ENCODE data around the gene FLRT3.

The FLRT3 gene

GRCh38 chr20:14332866-14333265 lies 4.5 kb downstream of the FLRT3 start:
- H3K27ac ChIP-seq, result no peak overlapping the region
- no peak for DNase-seq (ENCODE audit: low read depth, low spot score)

- no peak overlapping the region for H3K27ac ChIP-seq
- DNase-seq (ENCODE audit: low read depth, low spot score), result no peak
These were observed 5.8 kb downstream of the FLRT3 start for GRCh38 chr20:14331646-14332045.

- no peak for DNase-seq (ENCODE audit: low read depth, low spot score)
- H3K27ac ChIP-seq, result no peak overlapping the region
These were observed 17.7 kb downstream of the FLRT3 start for GRCh38 chr20:14319704-14320103.

GRCh38 chr20:14313341-14314020 lies 23.9 kb downstream of the FLRT3 start:
- DNase-seq (ENCODE audit: low read depth, low spot score), result no peak
- H3K27ac ChIP-seq, result no peak overlapping the region

GRCh38 chr20:14312001-14312400 lies 25.4 kb downstream of the FLRT3 start:
- H3K27ac ChIP-seq, result no peak overlapping the region
- DNase-seq (ENCODE audit: low read depth, low spot score), result no peak

GRCh38 chr20:14310977-14311627 lies 26.3 kb downstream of the FLRT3 start:
- H3K27ac ChIP-seq, result peak overlapping the region; percentile 4
- DNase-seq (ENCODE audit: low read depth, low spot score), result no peak

- H3K27ac ChIP-seq, result no peak overlapping the region
These were observed 29.5 kb downstream of the FLRT3 start for GRCh38 chr20:14307956-14308355.

GRCh38 chr20:14304472-14304871 lies 32.9 kb downstream of the FLRT3 start:
- H3K27ac ChIP-seq, result no peak overlapping the region
- DNase-seq (ENCODE audit: low read depth, low spot score), result no peak

More at GRCh38 chr20:14307956-14308355, 29.5 kb downstream of the FLRT3 start:
- DNase-seq (ENCODE audit: low read depth, low spot score), result no peak

GRCh38 chr20:14303651-14304050 lies 33.8 kb downstream of the FLRT3 start:
- H3K27ac ChIP-seq, result no peak overlapping the region
- DNase-seq (ENCODE audit: low read depth, low spot score), result no peak

- no peak overlapping the region for H3K27ac ChIP-seq
- no peak for DNase-seq (ENCODE audit: low read depth, low spot score)
These were observed 34.3 kb downstream of the FLRT3 start for GRCh38 chr20:14303106-14303505.

GRCh38 chr20:14299831-14300230 lies 37.6 kb downstream of the FLRT3 start:
- no peak overlapping the region for H3K27ac ChIP-seq
- no peak for DNase-seq (ENCODE audit: low read depth, low spot score)

GRCh38 chr20:14295770-14296309 lies 41.6 kb downstream of the FLRT3 start:
- DNase-seq (ENCODE audit: low read depth, low spot score), result no peak
- no peak overlapping the region for H3K27ac ChIP-seq

- H3K27ac ChIP-seq, result no peak overlapping the region
- DNase-seq (ENCODE audit: low read depth, low spot score), result no peak
These were observed 42.2 kb downstream of the FLRT3 start for GRCh38 chr20:14295238-14295637.

- DNase-seq (ENCODE audit: low read depth, low spot score), result no peak
- H3K27ac ChIP-seq, result no peak overlapping the region
These were observed 45.9 kb downstream of the FLRT3 start for GRCh38 chr20:14291502-14291901.

GRCh38 chr20:14288341-14289330 lies 48.8 kb downstream of the FLRT3 start:
- DNase-seq (ENCODE audit: low read depth, low spot score), result peak; percentile 90
- peak overlapping the region; percentile 99 for H3K27ac ChIP-seq

- H3K27ac ChIP-seq, result peak overlapping the region; percentile 61
- DNase-seq (ENCODE audit: low read depth, low spot score), result no peak
These were observed 53.0 kb downstream of the FLRT3 start for GRCh38 chr20:14284443-14284842.

- no peak overlapping the region for H3K27ac ChIP-seq
- no peak for DNase-seq (ENCODE audit: low read depth, low spot score)
These were observed 55.3 kb downstream of the FLRT3 start for GRCh38 chr20:14282140-14282539.

Data from epithelial cell of prostate (primary cell).